Measurements from ENCODE around the gene POM121L2.

POM121L2 gene

GRCh38 chr6:27290065-27290849 lies 21.8 kb downstream of the POM121L2 start:
- Histone ChIP-seq H3K9me3 (ENCODE audit: control insufficient read depth, insufficient read depth, low read length) (no peaks in the 10 kb centered on the region), H3K36me3 (ENCODE audit: control insufficient read depth, insufficient read depth, low read length) (no peaks in the 10 kb centered on the region), H3K9ac (ENCODE audit: low read depth, low read length) (no peak overlapping the region), H3K4me3 (ENCODE audit: low read depth, low read length) (peak overlapping the region; percentile 77), H3K27me3 (ENCODE audit: control insufficient read depth, insufficient read depth, low read length) (peaks cover 84% of the 10 kb centered on the region), H3K4me1 (ENCODE audit: control insufficient read depth, insufficient read depth, low read length) (peaks cover 6% of the 10 kb centered on the region)

GRCh38 chr6:27288136-27289044 lies 23.7 kb downstream of the POM121L2 start:
- peaks cover 78% of the 10 kb centered on the region for H3K27me3 ChIP-seq (ENCODE audit: control insufficient read depth, insufficient read depth, low read length)
- H3K4me1 ChIP-seq (ENCODE audit: control insufficient read depth, insufficient read depth, low read length): peaks cover 6% of the 10 kb centered on the region
- H3K4me3 ChIP-seq (ENCODE audit: low read depth, low read length): peak overlapping the region; percentile 67
- H3K9ac ChIP-seq (ENCODE audit: low read depth, low read length): no peak overlapping the region
- H3K36me3 ChIP-seq (ENCODE audit: control insufficient read depth, insufficient read depth, low read length): no peaks in the 10 kb centered on the region
- no peaks in the 10 kb centered on the region for H3K9me3 ChIP-seq (ENCODE audit: control insufficient read depth, insufficient read depth, low read length)

- H3K9me3 ChIP-seq (ENCODE audit: control insufficient read depth, insufficient read depth, low read length): no peaks in the 10 kb centered on the region
- peaks cover 76% of the 10 kb centered on the region for H3K27me3 ChIP-seq (ENCODE audit: control insufficient read depth, insufficient read depth, low read length)
- peak overlapping the region; percentile 67 for H3K4me3 ChIP-seq (ENCODE audit: low read depth, low read length)
- peaks cover 3% of the 10 kb centered on the region for H3K4me1 ChIP-seq (ENCODE audit: control insufficient read depth, insufficient read depth, low read length)
- H3K36me3 ChIP-seq (ENCODE audit: control insufficient read depth, insufficient read depth, low read length): no peaks in the 10 kb centered on the region
- no peak overlapping the region for H3K9ac ChIP-seq (ENCODE audit: low read depth, low read length)
Measured at GRCh38 chr6:27287751-27288135, 24.3 kb downstream of the POM121L2 start.

- H3K9me3 ChIP-seq (ENCODE audit: control insufficient read depth, insufficient read depth, low read length): no peaks in the 10 kb centered on the region
- H3K36me3 ChIP-seq (ENCODE audit: control insufficient read depth, insufficient read depth, low read length): no peaks in the 10 kb centered on the region
- H3K4me3 ChIP-seq (ENCODE audit: low read depth, low read length): no peak overlapping the region
- H3K4me1 ChIP-seq (ENCODE audit: control insufficient read depth, insufficient read depth, low read length): peaks cover 3% of the 10 kb centered on the region
- H3K9ac ChIP-seq (ENCODE audit: low read depth, low read length): no peak overlapping the region
- H3K27me3 ChIP-seq (ENCODE audit: control insufficient read depth, insufficient read depth, low read length): peaks cover 60% of the 10 kb centered on the region
Measured at GRCh38 chr6:27286141-27286540, 25.9 kb downstream of the POM121L2 start.

- no peaks in the 10 kb centered on the region for H3K36me3 ChIP-seq (ENCODE audit: control insufficient read depth, insufficient read depth, low read length)
- no peaks in the 10 kb centered on the region for H3K9me3 ChIP-seq (ENCODE audit: control insufficient read depth, insufficient read depth, low read length)
- H3K27me3 ChIP-seq (ENCODE audit: control insufficient read depth, insufficient read depth, low read length): peaks cover 41% of the 10 kb centered on the region
- H3K4me1 ChIP-seq (ENCODE audit: control insufficient read depth, insufficient read depth, low read length): peaks cover 5% of the 10 kb centered on the region
- H3K4me3 ChIP-seq (ENCODE audit: low read depth, low read length): no peak overlapping the region
- H3K9ac ChIP-seq (ENCODE audit: low read depth, low read length): no peak overlapping the region
Measured at GRCh38 chr6:27283279-27283678, 28.8 kb downstream of the POM121L2 start.

GRCh38 chr6:27281569-27281968 lies 30.5 kb downstream of the POM121L2 start:
- Histone ChIP-seq H3K36me3 (ENCODE audit: control insufficient read depth, insufficient read depth, low read length) (no peaks in the 10 kb centered on the region), H3K9me3 (ENCODE audit: control insufficient read depth, insufficient read depth, low read length) (no peaks in the 10 kb centered on the region), H3K9ac (ENCODE audit: low read depth, low read length) (no peak overlapping the region), H3K4me3 (ENCODE audit: low read depth, low read length) (peak overlapping the region; percentile 71), H3K27me3 (ENCODE audit: control insufficient read depth, insufficient read depth, low read length) (peaks cover 35% of the 10 kb centered on the region), H3K4me1 (ENCODE audit: control insufficient read depth, insufficient read depth, low read length) (peaks cover 2% of the 10 kb centered on the region)

GRCh38 chr6:27281105-27281539 lies 31.0 kb downstream of the POM121L2 start:
- peaks cover 33% of the 10 kb centered on the region for H3K27me3 ChIP-seq (ENCODE audit: control insufficient read depth, insufficient read depth, low read length)
- peaks cover 2% of the 10 kb centered on the region for H3K4me1 ChIP-seq (ENCODE audit: control insufficient read depth, insufficient read depth, low read length)
- no peaks in the 10 kb centered on the region for H3K36me3 ChIP-seq (ENCODE audit: control insufficient read depth, insufficient read depth, low read length)
- no peaks in the 10 kb centered on the region for H3K9me3 ChIP-seq (ENCODE audit: control insufficient read depth, insufficient read depth, low read length)
- H3K4me3 ChIP-seq (ENCODE audit: low read depth, low read length): peak overlapping the region; percentile 71
- H3K9ac ChIP-seq (ENCODE audit: low read depth, low read length): no peak overlapping the region

- H3K4me3 ChIP-seq (ENCODE audit: low read depth, low read length): peak overlapping the region; percentile 71
- H3K36me3 ChIP-seq (ENCODE audit: control insufficient read depth, insufficient read depth, low read length): no peaks in the 10 kb centered on the region
- peaks cover 2% of the 10 kb centered on the region for H3K4me1 ChIP-seq (ENCODE audit: control insufficient read depth, insufficient read depth, low read length)
- no peaks in the 10 kb centered on the region for H3K9me3 ChIP-seq (ENCODE audit: control insufficient read depth, insufficient read depth, low read length)
- peaks cover 34% of the 10 kb centered on the region for H3K27me3 ChIP-seq (ENCODE audit: control insufficient read depth, insufficient read depth, low read length)
- H3K9ac ChIP-seq (ENCODE audit: low read depth, low read length): no peak overlapping the region
Measured at GRCh38 chr6:27280540-27281000, 31.5 kb downstream of the POM121L2 start.

GRCh38 chr6:27280064-27280539 lies 32.0 kb downstream of the POM121L2 start:
- Histone ChIP-seq H3K4me1 (ENCODE audit: control insufficient read depth, insufficient read depth, low read length) (peaks cover 2% of the 10 kb centered on the region), H3K27me3 (ENCODE audit: control insufficient read depth, insufficient read depth, low read length) (peaks cover 32% of the 10 kb centered on the region), H3K4me3 (ENCODE audit: low read depth, low read length) (peak overlapping the region; percentile 71), H3K9ac (ENCODE audit: low read depth, low read length) (peak overlapping the region; percentile 70), H3K9me3 (ENCODE audit: control insufficient read depth, insufficient read depth, low read length) (no peaks in the 10 kb centered on the region), H3K36me3 (ENCODE audit: control insufficient read depth, insufficient read depth, low read length) (no peaks in the 10 kb centered on the region)

- H3K4me1 ChIP-seq (ENCODE audit: control insufficient read depth, insufficient read depth, low read length): peaks cover 2% of the 10 kb centered on the region
- H3K36me3 ChIP-seq (ENCODE audit: control insufficient read depth, insufficient read depth, low read length): no peaks in the 10 kb centered on the region
- H3K9me3 ChIP-seq (ENCODE audit: control insufficient read depth, insufficient read depth, low read length): no peaks in the 10 kb centered on the region
- peak overlapping the region; percentile 71 for H3K4me3 ChIP-seq (ENCODE audit: low read depth, low read length)
- H3K9ac ChIP-seq (ENCODE audit: low read depth, low read length): peak overlapping the region; percentile 70
- peaks cover 32% of the 10 kb centered on the region for H3K27me3 ChIP-seq (ENCODE audit: control insufficient read depth, insufficient read depth, low read length)
Measured at GRCh38 chr6:27279513-27280063, 32.5 kb downstream of the POM121L2 start.
